Gastrocnemius medialis (tissue), 4 donors: ENCODE data around the gene PRKAG2.

Experiments used
- POLR2A ChIP-seq, 2 donors: fragments of 450-650 bp; IDR thresholded peaks; one replicate each; pipeline ENCODE4 v1.6.1; 2017; ENCODE audit warnings: antibody characterized with exemption in 2 of 2, mild to moderate bottlenecking in 2 of 2, moderate library complexity in 2 of 2
- TF ChIP-seq, protein P1 (sequence below), 5 experiments: fragments of 450-650 bp in 3 of 5; fragments of 200-600 bp in 2 of 5; sonication (generic) in 2 of 5; IDR thresholded peaks in 4 of 5; conservative IDR thresholded peaks in 1 of 5; 1 replicate in 4 of 5; 2 replicates in 1 of 5; pipeline ENCODE4 v1.5.1; 2016 to 2019; ENCODE audit warnings: antibody characterized with exemption in 5 of 5, mild to moderate bottlenecking in 3 of 5, moderate library complexity in 3 of 5

DNA sequence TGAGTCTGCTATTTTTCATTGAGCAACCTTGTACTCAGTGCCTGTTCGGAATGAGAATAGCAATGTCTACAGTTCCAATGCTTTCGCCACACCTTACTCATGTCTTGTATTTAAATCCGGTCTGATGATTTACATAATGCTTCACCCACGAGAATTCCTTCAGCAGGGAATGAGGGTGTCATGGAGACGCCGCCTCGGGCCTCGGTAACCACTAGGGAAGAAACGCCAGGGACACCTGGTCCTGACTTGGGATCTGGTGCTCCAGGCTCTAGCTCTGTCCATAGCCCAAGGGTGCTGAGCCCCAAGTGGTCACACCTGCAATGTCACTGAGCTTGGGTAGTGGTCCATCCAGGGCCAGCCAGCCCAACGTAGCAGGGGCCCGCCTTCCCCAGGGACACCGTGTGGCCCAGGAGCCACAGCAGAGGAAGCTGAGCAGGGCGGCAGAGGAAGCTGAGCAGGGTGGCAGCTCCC, 37.4 kb downstream of the PRKAG2 start:
- TF ChIP-seq, protein P1, sequence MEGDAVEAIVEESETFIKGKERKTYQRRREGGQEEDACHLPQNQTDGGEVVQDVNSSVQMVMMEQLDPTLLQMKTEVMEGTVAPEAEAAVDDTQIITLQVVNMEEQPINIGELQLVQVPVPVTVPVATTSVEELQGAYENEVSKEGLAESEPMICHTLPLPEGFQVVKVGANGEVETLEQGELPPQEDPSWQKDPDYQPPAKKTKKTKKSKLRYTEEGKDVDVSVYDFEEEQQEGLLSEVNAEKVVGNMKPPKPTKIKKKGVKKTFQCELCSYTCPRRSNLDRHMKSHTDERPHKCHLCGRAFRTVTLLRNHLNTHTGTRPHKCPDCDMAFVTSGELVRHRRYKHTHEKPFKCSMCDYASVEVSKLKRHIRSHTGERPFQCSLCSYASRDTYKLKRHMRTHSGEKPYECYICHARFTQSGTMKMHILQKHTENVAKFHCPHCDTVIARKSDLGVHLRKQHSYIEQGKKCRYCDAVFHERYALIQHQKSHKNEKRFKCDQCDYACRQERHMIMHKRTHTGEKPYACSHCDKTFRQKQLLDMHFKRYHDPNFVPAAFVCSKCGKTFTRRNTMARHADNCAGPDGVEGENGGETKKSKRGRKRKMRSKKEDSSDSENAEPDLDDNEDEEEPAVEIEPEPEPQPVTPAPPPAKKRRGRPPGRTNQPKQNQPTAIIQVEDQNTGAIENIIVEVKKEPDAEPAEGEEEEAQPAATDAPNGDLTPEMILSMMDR (IDR thresholded peaks at IDR 0.05 in 4 of 5, conservative IDR thresholded peaks at IDR 0.05 in 1 of 5) = no peak
- no peak for TF ChIP-seq POLR2A (IDR thresholded peaks at IDR 0.05)
